AG09319 (cell line): ENCODE measurements around the gene SLAMF8.

Experiments
- DNase-seq: peaks from one replicate; pipeline ENCODE4 v3.0.0-alpha.2; 2010; ENCODE audit warnings: low read depth; ENCODE audit errors: extremely low read depth
- CTCF ChIP-seq: IDR thresholded peaks from 2 replicates; pipeline ENCODE4 v1.5.1; 2011; ENCODE audit warnings: low read depth, mild to moderate bottlenecking, inconsistent platforms, low read length, moderate library complexity

Gene SLAMF8

GRCh38 chr1:159826441-159827101 is at the start of gene SLAMF8:
TSS of gene SLAMF8 (plus strand) at chr1:159826873. CDS start at chr1:159826899, 26 bp downstream.
- DNase-seq = no peak
- no peak for TF ChIP-seq CTCF

- no peak for DNase-seq
- no peak for TF ChIP-seq CTCF
Observed at GRCh38 chr1:159778266-159778665, 48.4 kb upstream of the SLAMF8 start.

GRCh38 chr1:159779403-159779851 is 47.2 kb upstream of the SLAMF8 start:
- DNase-seq = peak; percentile 62
- TF ChIP-seq CTCF = no peak

GRCh38 chr1:159780583-159781582 is 45.8 kb upstream of the SLAMF8 start, which contains the start of gene DUSP23:
TSS of gene DUSP23 (plus strand) at chr1:159780962. CDS start at chr1:159781101, 139 bp downstream.
- DNase-seq = peak; percentile 95

GRCh38 chr1:159781992-159782391 is 44.7 kb upstream of the SLAMF8 start:
- TF ChIP-seq CTCF = no peak
- no peak for DNase-seq

More at GRCh38 chr1:159780583-159781582, 45.8 kb upstream of the SLAMF8 start, which contains the start of gene DUSP23:
- TF ChIP-seq CTCF = peak; percentile 97

- no peak for TF ChIP-seq CTCF
- no peak for DNase-seq
Observed at GRCh38 chr1:159783724-159784123, 42.9 kb upstream of the SLAMF8 start.

GRCh38 chr1:159786465-159786864 is 40.2 kb upstream of the SLAMF8 start:
- no peak for DNase-seq
- no peak for TF ChIP-seq CTCF
